GM18508 (cell line): ENCODE data around the gene NFIX.

ENCODE experiments used
- ATAC-seq: cut with Tn5 transposase; IDR thresholded peaks from one replicate; pipeline ENCODE4 v1.9.1; 2021; ENCODE audit warnings: moderate number of reproducible peaks; ENCODE audit not compliant: insufficient read depth, unreplicated experiment

NFIX gene

DNA sequence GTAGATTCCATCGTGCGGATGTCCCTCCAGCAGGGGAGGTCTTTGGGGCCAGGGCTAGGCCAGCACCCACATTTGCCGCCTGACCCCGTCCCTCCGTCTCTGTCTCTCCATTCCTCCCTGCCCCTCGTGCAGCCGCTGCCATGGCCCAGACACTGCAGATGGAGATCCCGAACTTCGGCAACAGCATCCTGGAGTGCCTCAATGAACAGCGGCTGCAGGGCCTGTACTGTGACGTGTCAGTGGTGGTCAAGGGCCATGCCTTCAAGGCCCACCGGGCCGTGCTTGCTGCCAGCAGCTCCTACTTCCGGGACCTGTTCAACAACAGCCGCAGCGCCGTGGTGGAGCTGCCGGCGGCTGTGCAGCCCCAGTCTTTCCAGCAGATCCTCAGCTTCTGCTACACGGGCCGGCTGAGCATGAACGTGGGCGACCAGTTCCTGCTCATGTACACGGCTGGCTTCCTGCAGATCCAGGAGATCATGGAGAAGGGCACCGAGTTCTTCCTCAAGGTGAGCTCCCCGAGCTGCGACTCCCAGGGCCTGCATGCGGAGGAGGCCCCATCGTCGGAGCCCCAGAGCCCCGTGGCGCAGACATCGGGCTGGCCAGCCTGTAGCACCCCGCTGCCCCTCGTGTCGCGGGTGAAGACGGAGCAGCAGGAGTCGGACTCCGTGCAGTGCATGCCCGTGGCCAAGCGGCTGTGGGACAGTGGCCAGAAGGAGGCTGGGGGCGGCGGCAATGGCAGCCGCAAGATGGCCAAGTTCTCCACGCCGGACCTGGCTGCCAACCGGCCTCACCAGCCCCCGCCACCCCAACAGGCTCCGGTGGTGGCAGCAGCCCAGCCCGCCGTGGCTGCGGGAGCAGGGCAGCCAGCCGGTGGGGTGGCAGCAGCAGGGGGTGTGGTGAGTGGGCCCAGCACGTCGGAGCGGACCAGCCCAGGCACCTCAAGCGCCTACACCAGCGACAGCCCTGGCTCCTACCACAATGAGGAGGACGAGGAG, 140.1 kb downstream of the NFIX start:
- no peak for ATAC-seq

DNA sequence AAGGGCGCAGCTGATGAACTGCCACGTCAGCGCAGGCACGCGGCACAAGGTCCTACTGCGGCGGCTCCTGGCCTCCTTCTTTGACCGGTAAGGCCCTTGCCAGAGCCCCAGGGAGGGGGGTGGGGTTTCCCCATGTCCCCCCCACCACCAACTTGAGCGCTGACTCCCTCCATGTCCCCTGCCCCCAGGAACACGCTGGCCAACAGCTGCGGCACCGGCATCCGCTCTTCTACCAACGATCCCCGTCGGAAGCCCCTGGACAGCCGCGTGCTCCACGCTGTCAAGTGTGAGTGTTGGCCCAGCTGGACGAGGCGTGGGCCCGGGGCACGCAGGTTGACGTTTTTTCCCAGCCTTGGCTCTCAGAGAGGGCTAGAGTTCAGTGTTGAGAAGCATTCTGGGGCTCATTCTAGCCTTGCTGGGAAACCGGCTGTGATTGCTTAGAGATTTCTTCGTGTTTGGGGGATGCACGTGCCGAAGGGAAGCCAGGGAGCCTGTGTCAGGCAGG, 142.1 kb downstream of the NFIX start:
- no peak for ATAC-seq

DNA sequence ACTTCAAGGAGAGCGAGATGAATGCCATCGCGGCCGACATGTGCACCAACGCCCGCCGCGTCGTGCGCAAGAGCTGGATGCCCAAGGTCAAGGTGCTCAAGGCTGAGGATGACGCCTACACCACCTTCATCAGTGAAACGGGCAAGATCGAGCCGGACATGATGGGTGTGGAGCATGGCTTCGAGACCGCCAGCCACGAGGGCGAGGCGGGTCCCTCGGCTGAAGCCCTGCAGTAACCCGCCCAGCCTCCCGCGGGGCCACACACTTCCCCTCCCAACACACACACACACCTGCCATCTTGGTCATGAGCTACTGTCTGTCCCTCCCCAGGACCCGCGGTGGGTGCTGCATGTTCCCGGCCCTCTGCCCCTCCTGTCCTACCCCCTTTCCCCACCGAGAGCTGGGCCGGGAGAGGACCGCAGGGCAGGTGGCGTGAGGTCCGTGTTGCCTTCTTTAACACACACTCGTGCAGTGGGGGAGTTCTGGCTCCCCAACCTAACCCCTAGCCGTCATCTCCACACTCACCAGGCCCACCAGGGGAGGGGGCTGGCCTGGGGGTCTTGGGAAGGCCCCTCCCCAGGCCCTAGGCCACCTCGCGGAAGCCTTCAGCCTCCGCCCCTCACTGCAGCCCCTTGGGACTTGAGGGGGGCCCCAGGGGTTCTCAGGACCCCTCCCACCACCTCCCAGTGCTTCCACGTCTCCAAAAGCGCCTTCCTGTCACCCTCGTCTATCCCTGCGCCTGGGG, 143.1 kb downstream of the NFIX start:
- ATAC-seq, result no peak

DNA sequence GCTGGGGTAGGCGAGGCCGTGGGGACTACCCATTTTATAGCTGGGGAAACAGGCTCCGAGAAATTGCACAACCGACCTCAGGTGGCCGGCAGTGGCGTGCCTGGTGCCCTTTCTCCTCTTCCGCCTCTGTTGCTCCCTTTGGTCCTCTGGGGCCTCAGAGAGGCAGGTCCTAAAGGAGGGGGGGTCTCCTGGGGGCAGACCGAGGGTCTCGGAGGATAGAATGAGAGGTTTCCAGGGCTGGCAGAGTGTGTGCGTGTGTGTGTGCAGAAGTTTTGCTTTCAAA, 143.6 kb downstream of the NFIX start:
- no peak for ATAC-seq

DNA sequence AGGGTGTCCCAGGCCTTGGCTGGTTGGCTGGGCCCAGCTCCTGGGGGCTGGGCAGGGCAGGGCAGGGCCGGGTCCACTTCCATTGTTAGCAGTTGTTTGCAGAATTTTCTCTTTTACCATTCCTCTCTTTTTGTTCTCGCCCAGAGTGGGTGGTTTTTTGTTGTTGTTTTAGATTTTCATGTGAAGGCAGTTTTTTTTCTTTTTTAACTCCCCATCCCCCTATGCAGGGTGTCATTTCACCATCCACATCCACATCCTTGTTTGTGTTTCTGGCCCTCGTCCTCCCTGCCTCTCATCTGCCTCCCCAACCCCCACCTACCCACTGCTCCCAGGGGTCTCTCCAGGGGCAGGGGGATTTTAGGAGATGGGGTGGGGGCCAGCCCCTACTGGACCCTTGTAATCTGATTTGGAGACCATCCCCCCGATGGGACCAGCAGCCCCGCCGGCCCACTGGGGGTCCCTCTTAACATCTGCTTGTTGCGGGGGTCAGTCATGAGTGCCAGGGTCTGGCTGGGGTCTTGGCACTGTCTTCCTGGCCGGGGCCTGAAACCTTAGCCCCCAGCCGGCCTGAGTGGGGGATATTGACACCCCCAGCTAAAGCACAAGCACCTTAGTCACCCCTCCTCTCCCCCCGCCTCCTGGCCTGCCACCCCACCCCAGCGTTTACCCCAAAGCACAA, 144.5 kb downstream of the NFIX start:
- no peak for ATAC-seq

DNA sequence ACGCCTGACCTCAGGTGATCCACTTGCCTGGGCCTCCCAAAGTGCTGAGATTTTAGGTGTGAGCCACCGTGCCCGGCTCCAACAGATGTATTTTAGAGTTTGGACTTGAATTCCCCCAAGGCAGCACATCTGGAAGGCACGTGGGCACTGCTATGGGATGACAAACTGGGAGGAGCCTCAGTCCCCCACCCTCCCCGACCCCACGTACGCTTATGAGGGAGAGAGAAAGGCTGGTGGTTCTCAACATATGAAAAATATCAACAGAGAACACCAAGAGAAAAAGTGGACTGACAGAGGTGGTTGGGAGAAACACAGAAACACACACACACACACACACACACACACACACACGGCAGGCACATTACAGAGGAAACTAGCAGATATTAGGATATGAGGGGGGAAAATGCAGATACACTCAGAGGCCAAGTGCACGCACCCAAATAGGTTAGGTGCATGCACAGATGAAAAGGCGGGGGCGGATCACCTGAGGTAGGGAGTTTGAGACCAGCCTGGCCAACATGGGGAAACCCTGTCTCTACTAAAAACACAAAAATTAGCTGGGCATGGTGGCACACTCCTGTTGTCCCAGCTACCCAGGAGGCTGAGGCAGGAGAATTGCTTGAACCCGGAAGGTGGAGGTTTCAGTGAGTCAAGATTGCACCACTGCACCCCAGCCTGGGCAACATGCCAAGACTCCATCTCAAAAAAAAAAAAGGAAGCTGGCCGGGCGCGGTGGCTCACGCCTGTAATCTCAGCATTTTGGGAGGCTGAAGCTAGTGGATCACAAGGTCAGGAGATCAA, 151.7 kb downstream of the NFIX start:
- ATAC-seq, result no peak
